Naive thymus-derived CD8-positive, alpha-beta T cell (primary cell): Measurements from ENCODE around the gene NSUN3. TPM values are rescaled to one million over a fixed set of nuclear protein-coding genes. Genes with fewer than 3 reads are reported as not detected.
"Not testable (repeated sequence)": the region's sequence is repeated elsewhere in the genome, so short reads cannot be mapped to it uniquely, and the experiment has no call there.

ENCODE experiments used
- ATAC-seq, 2 donors: fragments of 150-1000 bp; cut with Tn5 transposase in 1 of 2; sonication (Bioruptor Pico), chemical (Tn5 transposase) in 1 of 2; 1 replicate in 1 of 2; 2 replicates in 1 of 2; pipeline ENCODE4 v1.10.0; 2021; ENCODE audit warnings: mild to moderate bottlenecking in 2 of 2, moderate library complexity in 2 of 2
- POLR2A ChIA-PET: fragments of 350-600 bp; sonication (Branson Sonifier 250); formaldehyde crosslinking; loops from one replicate; lab custom pipeline; 2021; ENCODE audit warnings: antibody characterized with exemption; lab: Charles Lee
- DNase-seq, 10 donors: peaks; one replicate each; pipeline versions ENCODE4 v3.0.0 to v3.0.0-alpha.2; 2020 to 2022
- H3K27ac Mint-ChIP-seq, 10 donors: one replicate each; pipeline ENCODE4 v1.8.0; 2020 to 2022; ENCODE audit warnings: mild to moderate bottlenecking in 10 of 10, mixed read lengths in 10 of 10, moderate library complexity in 4 of 10, inconsistent platforms in 1 of 10
- H3K27me3 Mint-ChIP-seq, 5 donors: one replicate each; pipeline ENCODE4 v1.8.0; 2021 to 2022; ENCODE audit warnings: mixed read lengths in 5 of 5
- H3K36me3 Mint-ChIP-seq, 3 donors: one replicate each; pipeline ENCODE4 v1.8.0; 2020 to 2022; ENCODE audit warnings: mixed read lengths in 3 of 3, mild to moderate bottlenecking in 2 of 3, inconsistent platforms in 1 of 3
- H3K4me1 Mint-ChIP-seq, 4 donors: one replicate each; pipeline ENCODE4 v1.8.0; 2021 to 2022; ENCODE audit warnings: mixed read lengths in 4 of 4
- H3K4me3 Mint-ChIP-seq, 10 donors: one replicate each; pipeline ENCODE4 v1.8.0; 2020 to 2022; ENCODE audit warnings: mild to moderate bottlenecking in 10 of 10, mixed read lengths in 10 of 10, moderate library complexity in 6 of 10, inconsistent platforms in 1 of 10
- H3K9me3 Mint-ChIP-seq, 9 donors: one replicate each; pipeline ENCODE4 v1.8.0; 2020 to 2022; ENCODE audit warnings: mixed read lengths in 9 of 9, mild to moderate bottlenecking in 3 of 9, inconsistent platforms in 1 of 9, moderate library complexity in 1 of 9
- polyA plus RNA-seq, 3 donors: library from polyadenylated mRNA; unstranded; fragments of 300-500 nt; fragmentation: Illumina TruSeq; gene quantifications; one replicate each; pipeline ENCODE4 v1.2.3, GENCODE V29; 2021
- total RNA-seq, 8 experiments: library from RNA in 2 of 8; stranded (reverse) in 2 of 8; gene quantifications; one replicate each; pipeline ENCODE4 v1.2.3 and lab custom pipeline; 2021 to 2026

Gene NSUN3
- total RNA-seq (10 to 100 TPM; 21.0 to 22.5 TPM), polyA plus RNA-seq (10 to 100 TPM in 1 of 3 donors, 1 to 10 TPM in 2; 7.8 to 10.9 (median 8.2) TPM), total RNA-seq (lab: John Stamatoyannopoulos, UW) (23.0 to 33.8 (median 27.5) reads per million in 6 experiments)

- peak within 1 kb of the TSS; percentile 97 to 99 (median 98) for H3K4me3 Mint-ChIP-seq
- DNase-seq: peak; percentile 61 to 97 (median 84)
- H3K4me1 Mint-ChIP-seq: peaks cover 20 to 57% (median 47%) of the 10 kb centered on the region in 4 donors
- peak within 1 kb of the TSS; percentile 99 to 100 (median 100) for H3K27ac Mint-ChIP-seq
- H3K27me3 Mint-ChIP-seq: no peaks in the 10 kb centered on the region
- H3K9me3 Mint-ChIP-seq: no peaks in the 10 kb centered on the region
- peak; percentile 88 to 89 for ATAC-seq
- H3K36me3 Mint-ChIP-seq: peaks cover 5 to 44% (median 20%) of the 10 kb centered on the region in 3 donors
- POLR2A ChIA-PET: interaction anchor here (0.9 to 1.8 kb wide), 5 partner anchors 19 to 90 kb away, joined by 3 to 16 read pairs (median 7); partner anchors contain the start of genes ARL13B and PROS1
These were observed at the start of gene NSUN3, which contains the start of gene DHFR2 for GRCh38 chr3:94062513-94063404. Gene NSUN3 (plus strand): TSS chr3:94063061. CDS start chr3:94063127, 66 bp downstream. Gene DHFR2 (minus strand): TSS chr3:94062916. CDS start chr3:94061511, 1,405 bp downstream.

GRCh38 chr3:94015025-94015424 is 47.8 kb upstream of the NSUN3 start:
- peak in 2 of 10 donors; percentile 19 to 25 for DNase-seq
- peaks cover 0 to 9% (median 3%) of the 10 kb centered on the region in 3 donors for H3K36me3 Mint-ChIP-seq

GRCh38 chr3:94019659-94020058 is 43.2 kb upstream of the NSUN3 start:
- peaks cover 5 to 6% (median 6%) of the 10 kb centered on the region in 4 donors for H3K4me1 Mint-ChIP-seq
- H3K27ac Mint-ChIP-seq: peak overlapping the region in 2 of 10 donors; percentile 1 to 38
- no peak for ATAC-seq
- H3K9me3 Mint-ChIP-seq: no peaks in the 10 kb centered on the region
- POLR2A ChIA-PET: interaction anchor here (1.9 kb wide), 1 partner anchor 43 kb away, joined by 7 read pairs; the partner anchor contains the start of genes DHFR2 and NSUN3
- peaks cover 0 to 4% (median 3%) of the 10 kb centered on the region in 3 donors for H3K36me3 Mint-ChIP-seq
- no peak for DNase-seq
- H3K27me3 Mint-ChIP-seq: no peaks in the 10 kb centered on the region
- H3K4me3 Mint-ChIP-seq: no peak overlapping the region

More at GRCh38 chr3:94015025-94015424, 47.8 kb upstream of the NSUN3 start:
- Mint-ChIP-seq H3K27me3 (no peaks in the 10 kb centered on the region), H3K4me3 (peak overlapping the region in 1 of 10 donors; percentile 4), H3K27ac (peak overlapping the region in 2 of 10 donors; percentile 29 to 53), H3K9me3 (no peaks in the 10 kb centered on the region), H3K4me1 (peaks cover 8 to 10% (median 9%) of the 10 kb centered on the region in 4 donors)
- POLR2A ChIA-PET: no interaction called here
- ATAC-seq: peak; percentile 35 to 36

GRCh38 chr3:94020293-94020692 is 42.6 kb upstream of the NSUN3 start:
- POLR2A ChIA-PET: interaction anchor here (1.9 kb wide), 1 partner anchor 42 kb away, joined by 7 read pairs; the partner anchor contains the start of genes DHFR2 and NSUN3
- DNase-seq: no peak
- no peak overlapping the region for H3K27ac Mint-ChIP-seq
- H3K27me3 Mint-ChIP-seq: no peaks in the 10 kb centered on the region
- no peaks in the 10 kb centered on the region for H3K9me3 Mint-ChIP-seq
- no peaks in the 10 kb centered on the region for H3K4me1 Mint-ChIP-seq
- no peak for ATAC-seq
- H3K36me3 Mint-ChIP-seq: peaks cover 0 to 4% (median 3%) of the 10 kb centered on the region in 3 donors
- H3K4me3 Mint-ChIP-seq: no peak overlapping the region

- Mint-ChIP-seq H3K27ac (no peak overlapping the region), H3K27me3 (no peaks in the 10 kb centered on the region), H3K9me3 (no peaks in the 10 kb centered on the region), H3K4me1 (no peaks in the 10 kb centered on the region), H3K36me3 (peaks cover 0 to 3% (median 0%) of the 10 kb centered on the region in 3 donors), H3K4me3 (no peak overlapping the region)
- DNase-seq (no peak), ATAC-seq (no peak)
- POLR2A ChIA-PET: no interaction called here
These were observed 38.5 kb upstream of the NSUN3 start for GRCh38 chr3:94024385-94024784.

- Mint-ChIP-seq H3K9me3 (no peaks in the 10 kb centered on the region), H3K4me3 (no peak overlapping the region), H3K36me3 (peaks cover 0 to 3% (median 0%) of the 10 kb centered on the region in 3 donors), H3K4me1 (no peaks in the 10 kb centered on the region), H3K27ac (no peak overlapping the region), H3K27me3 (no peaks in the 10 kb centered on the region)
- ATAC-seq: no peak
- DNase-seq: no peak
- POLR2A ChIA-PET: no interaction called here
These were observed 36.2 kb upstream of the NSUN3 start for GRCh38 chr3:94026623-94027022.

- no peaks in the 10 kb centered on the region for H3K27me3 Mint-ChIP-seq
- POLR2A ChIA-PET: no interaction called here
- no peaks in the 10 kb centered on the region for H3K4me1 Mint-ChIP-seq
- ATAC-seq: no peak
- H3K27ac Mint-ChIP-seq: no peak within 1 kb of the TSS
- H3K36me3 Mint-ChIP-seq: no peaks in the 10 kb centered on the region
- H3K9me3 Mint-ChIP-seq: no peaks in the 10 kb centered on the region
- H3K4me3 Mint-ChIP-seq: no peak within 1 kb of the TSS
- no peak for DNase-seq
These were observed 34.6 kb upstream of the NSUN3 start, which contains the start of gene STX19 for GRCh38 chr3:94028093-94028837. Gene STX19 (minus strand): TSS chr3:94028597. CDS start chr3:94015269, 13,328 bp downstream.

- Mint-ChIP-seq H3K4me3 (no peak overlapping the region), H3K4me1 (no peaks in the 10 kb centered on the region), H3K27ac (no peak overlapping the region), H3K27me3 (no peaks in the 10 kb centered on the region), H3K9me3 (no peaks in the 10 kb centered on the region), H3K36me3 (peaks cover 0 to 6% (median 2%) of the 10 kb centered on the region in 3 donors)
- ATAC-seq: no peak
- DNase-seq: no peak
- POLR2A ChIA-PET: no interaction called here
These were observed 25.9 kb upstream of the NSUN3 start for GRCh38 chr3:94036909-94037507.

GRCh38 chr3:94043285-94043684 is 19.6 kb upstream of the NSUN3 start:
- Mint-ChIP-seq H3K4me3 (peak overlapping the region in 1 of 10 donors; percentile 45), H3K36me3 (peaks cover 0 to 4% (median 2%) of the 10 kb centered on the region in 3 donors), H3K27me3 (no peaks in the 10 kb centered on the region), H3K4me1 (no peaks in the 10 kb centered on the region), H3K9me3 (peaks cover 0 to 2% (median 0%) of the 10 kb centered on the region in 9 donors), H3K27ac (peak overlapping the region in 2 of 10 donors; percentile 74 to 77)
- no peak for DNase-seq
- POLR2A ChIA-PET: no interaction called here
- ATAC-seq: no peak

GRCh38 chr3:94044100-94044936 is 18.5 kb upstream of the NSUN3 start:
- peak overlapping the region in 2 of 10 donors; percentile 74 to 77 for H3K27ac Mint-ChIP-seq
- POLR2A ChIA-PET, H3K27me3 Mint-ChIP-seq, H3K4me1 Mint-ChIP-seq, H3K9me3 Mint-ChIP-seq, ATAC-seq, H3K36me3 Mint-ChIP-seq, DNase-seq: not testable (repeated sequence)
- H3K4me3 Mint-ChIP-seq: peak overlapping the region in 1 of 10 donors; percentile 48

- no peak overlapping the region for H3K4me3 Mint-ChIP-seq
- no peaks in the 10 kb centered on the region for H3K4me1 Mint-ChIP-seq
- ATAC-seq (no peak), DNase-seq (no peak)
- H3K27me3 Mint-ChIP-seq: no peaks in the 10 kb centered on the region
- peaks cover 0 to 2% (median 0%) of the 10 kb centered on the region in 9 donors for H3K9me3 Mint-ChIP-seq
- POLR2A ChIA-PET: no interaction called here
- peaks cover 0 to 8% (median 2%) of the 10 kb centered on the region in 3 donors for H3K36me3 Mint-ChIP-seq
- H3K27ac Mint-ChIP-seq: no peak overlapping the region
These were observed 16.3 kb upstream of the NSUN3 start for GRCh38 chr3:94046533-94046932.
